ENCODE results near the gene SLC25A28.

SLC25A28 gene

GRCh38 chr10:99583687-99584086, 36.6 kb downstream of the SLC25A28 start:
- no peak for FAIRE-seq

- FAIRE-seq, result no peak
These were observed 37.9 kb downstream of the SLC25A28 start for GRCh38 chr10:99582255-99582770.

- no peak for FAIRE-seq
These were observed 40.3 kb downstream of the SLC25A28 start for GRCh38 chr10:99579971-99580370.

GRCh38 chr10:99573790-99574189, 46.4 kb downstream of the SLC25A28 start:
- no peak for FAIRE-seq

- FAIRE-seq, result no peak
These were observed 48.4 kb downstream of the SLC25A28 start for GRCh38 chr10:99571816-99572215.

- FAIRE-seq, result no peak
These were observed 50.3 kb downstream of the SLC25A28 start for GRCh38 chr10:99569961-99570360.

- FAIRE-seq, result no peak
These were observed 50.8 kb downstream of the SLC25A28 start for GRCh38 chr10:99569253-99569939.

- FAIRE-seq, result no peak
These were observed 55.1 kb downstream of the SLC25A28 start for GRCh38 chr10:99565166-99565565.

GRCh38 chr10:99564361-99564760, 55.9 kb downstream of the SLC25A28 start:
- FAIRE-seq, result no peak

GRCh38 chr10:99562631-99563030, 57.6 kb downstream of the SLC25A28 start:
- no peak for FAIRE-seq
